Epithelial cell of esophagus (primary cell): ENCODE data around the gene CLIC3.
"Not testable (repeated sequence)": the region's sequence is repeated elsewhere in the genome, so short reads cannot be mapped to it uniquely, and the experiment has no call there.

Experiments used
- DNase-seq: peaks from one replicate; pipeline ENCODE4 v3.0.0; 2010; ENCODE audit warnings: low read depth
- H3K4me3 ChIP-seq: 2 replicates; pipeline ENCODE4 v1.5.1; 2011; ENCODE audit warnings: mild to moderate bottlenecking, low read length, control low read depth
- TF ChIP-seq, protein P1 (sequence below): IDR thresholded peaks from 2 replicates; pipeline ENCODE4 v1.5.1; 2011; ENCODE audit warnings: low read depth, mild to moderate bottlenecking, low read length, control low read depth, inconsistent platforms; ENCODE audit not compliant: insufficient read depth; ENCODE audit errors: missing control alignments

The CLIC3 gene

DNA sequence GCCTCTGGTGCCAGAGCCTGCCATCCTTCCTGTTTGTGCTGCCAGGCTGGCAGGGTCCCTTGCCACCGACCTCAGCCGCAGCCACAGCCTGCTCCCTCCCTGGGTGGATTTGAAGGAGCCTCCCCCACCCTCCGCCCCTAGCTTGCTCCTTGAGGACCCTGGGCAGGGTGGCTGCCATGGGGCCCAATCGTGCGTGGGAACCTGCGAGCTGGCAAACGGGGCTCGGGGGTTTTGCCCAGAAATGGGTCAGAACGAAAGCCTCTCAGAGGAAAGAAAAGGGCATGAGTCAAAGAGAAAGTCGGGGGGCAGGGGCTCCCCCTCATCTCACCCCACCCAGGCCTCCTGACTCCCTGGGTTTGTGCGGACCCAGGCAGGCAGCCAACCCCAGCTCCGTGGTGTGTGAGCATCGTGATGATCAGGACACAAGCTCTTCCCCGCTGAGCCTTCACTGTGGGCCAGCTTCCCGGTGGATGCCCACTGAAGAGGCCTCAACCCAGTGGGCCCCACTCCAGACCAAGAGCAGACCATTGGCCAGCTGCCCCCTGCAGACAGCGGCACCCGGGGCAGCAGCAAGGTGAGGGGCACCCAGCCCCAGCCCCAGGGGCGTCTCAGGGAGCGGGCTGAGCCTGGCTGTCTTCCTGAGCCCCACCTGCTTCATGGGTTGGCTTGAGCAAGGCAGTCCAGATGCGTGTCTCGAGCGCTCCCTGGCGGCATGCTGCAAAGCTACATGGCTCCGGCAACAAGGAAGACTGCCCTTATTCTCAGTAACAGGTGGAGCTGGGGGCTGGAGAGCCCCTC, 38.5 kb upstream of the CLIC3 start:
- DNase-seq = peak; percentile 86
- TF ChIP-seq, protein P1, sequence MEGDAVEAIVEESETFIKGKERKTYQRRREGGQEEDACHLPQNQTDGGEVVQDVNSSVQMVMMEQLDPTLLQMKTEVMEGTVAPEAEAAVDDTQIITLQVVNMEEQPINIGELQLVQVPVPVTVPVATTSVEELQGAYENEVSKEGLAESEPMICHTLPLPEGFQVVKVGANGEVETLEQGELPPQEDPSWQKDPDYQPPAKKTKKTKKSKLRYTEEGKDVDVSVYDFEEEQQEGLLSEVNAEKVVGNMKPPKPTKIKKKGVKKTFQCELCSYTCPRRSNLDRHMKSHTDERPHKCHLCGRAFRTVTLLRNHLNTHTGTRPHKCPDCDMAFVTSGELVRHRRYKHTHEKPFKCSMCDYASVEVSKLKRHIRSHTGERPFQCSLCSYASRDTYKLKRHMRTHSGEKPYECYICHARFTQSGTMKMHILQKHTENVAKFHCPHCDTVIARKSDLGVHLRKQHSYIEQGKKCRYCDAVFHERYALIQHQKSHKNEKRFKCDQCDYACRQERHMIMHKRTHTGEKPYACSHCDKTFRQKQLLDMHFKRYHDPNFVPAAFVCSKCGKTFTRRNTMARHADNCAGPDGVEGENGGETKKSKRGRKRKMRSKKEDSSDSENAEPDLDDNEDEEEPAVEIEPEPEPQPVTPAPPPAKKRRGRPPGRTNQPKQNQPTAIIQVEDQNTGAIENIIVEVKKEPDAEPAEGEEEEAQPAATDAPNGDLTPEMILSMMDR = peak; percentile 92
- no peak overlapping the region for H3K4me3 ChIP-seq

- DNase-seq = no peak
- H3K4me3 ChIP-seq = no peak overlapping the region
- TF ChIP-seq, protein P1 = no peak
Observed at GRCh38 chr9:137034039-137034708, 37.8 kb upstream of the CLIC3 start.

DNA sequence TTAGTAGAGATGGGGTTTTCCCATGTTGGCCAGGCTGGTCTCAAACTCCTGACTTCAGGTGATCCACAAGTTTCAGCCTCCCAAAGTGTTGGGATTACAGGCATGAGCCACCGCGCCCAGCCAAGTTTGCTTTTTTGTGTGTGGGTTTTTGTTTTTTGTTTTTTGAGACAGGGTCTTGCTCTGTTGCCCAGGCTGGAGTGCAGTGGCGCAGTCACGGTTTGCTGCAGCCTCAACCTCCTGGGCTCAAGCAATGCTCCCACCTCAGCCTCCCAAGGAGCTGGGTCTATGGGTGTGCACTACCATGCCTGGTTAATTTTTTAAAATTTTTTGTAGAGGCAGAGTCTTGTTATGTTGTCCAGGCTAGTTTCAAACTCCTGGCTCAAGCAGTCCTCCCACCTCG, 37.1 kb upstream of the CLIC3 start:
- not testable (repeated sequence) for DNase-seq, H3K4me3 ChIP-seq

- TF ChIP-seq, protein P1 = no peak
- no peak overlapping the region for H3K4me3 ChIP-seq
- DNase-seq = no peak
Observed at GRCh38 chr9:137032858-137033257, 36.5 kb upstream of the CLIC3 start.

DNA sequence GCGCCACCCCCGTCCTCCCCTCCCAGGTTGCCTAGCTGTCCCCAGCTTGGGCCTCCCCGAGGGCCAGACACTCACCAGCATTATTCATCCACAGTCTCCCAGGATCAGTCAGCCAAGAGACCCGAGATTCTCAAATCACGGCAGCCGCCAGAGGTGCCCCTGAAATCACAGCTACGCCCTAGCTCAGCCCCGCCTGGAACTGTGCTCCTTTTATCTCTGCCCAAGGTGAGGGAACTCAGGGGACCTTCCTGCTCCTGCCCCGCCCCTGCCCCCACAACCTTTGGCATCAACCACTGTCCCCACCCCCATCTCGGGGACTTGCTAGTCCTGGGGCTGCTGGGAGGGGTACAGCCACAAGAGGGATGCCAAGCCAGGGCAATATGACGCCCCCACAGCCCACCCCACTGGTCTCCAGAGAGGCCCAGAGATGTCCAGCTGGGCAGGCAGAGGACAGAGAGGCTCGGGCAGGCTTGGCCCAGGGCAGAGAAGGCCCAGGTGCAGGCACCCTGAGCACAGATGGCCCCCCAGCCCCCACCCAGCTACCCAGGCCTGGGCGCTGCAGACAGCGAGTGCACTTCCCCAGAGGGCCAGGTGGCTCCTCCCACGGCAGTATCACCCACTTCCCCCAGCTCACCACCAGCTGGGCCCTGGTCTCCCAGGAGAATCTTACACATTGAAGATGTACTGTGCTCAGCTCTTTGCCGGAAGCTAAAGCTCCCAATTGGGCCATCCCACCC, 35.7 kb upstream of the CLIC3 start, which contains the start of gene FUT7:
TSS of gene FUT7 (minus strand) at position 185 of the 737 bp plus-strand sequence. CDS start at position 88, 97 bp downstream.
- TF ChIP-seq, protein P1 = no peak
- DNase-seq = no peak
- no peak within 1 kb of the TSS for H3K4me3 ChIP-seq

- H3K4me3 ChIP-seq = no peak overlapping the region
- DNase-seq = no peak
- TF ChIP-seq, protein P1 = no peak
Observed at GRCh38 chr9:137030538-137031527, 34.5 kb upstream of the CLIC3 start.
